ENCODE measurements around the gene ITGA3. TPM values are rescaled to one million over a fixed set of nuclear protein-coding genes. Genes with fewer than 3 reads are reported as not detected.

Gene ITGA3
- total and polyA plus RNA-seq, 2 of the 13 experiments (the other 11 are each of a cell fraction or from before 2014, with no cell fraction given) = 0.48 to 0.69 TPM

DNA sequence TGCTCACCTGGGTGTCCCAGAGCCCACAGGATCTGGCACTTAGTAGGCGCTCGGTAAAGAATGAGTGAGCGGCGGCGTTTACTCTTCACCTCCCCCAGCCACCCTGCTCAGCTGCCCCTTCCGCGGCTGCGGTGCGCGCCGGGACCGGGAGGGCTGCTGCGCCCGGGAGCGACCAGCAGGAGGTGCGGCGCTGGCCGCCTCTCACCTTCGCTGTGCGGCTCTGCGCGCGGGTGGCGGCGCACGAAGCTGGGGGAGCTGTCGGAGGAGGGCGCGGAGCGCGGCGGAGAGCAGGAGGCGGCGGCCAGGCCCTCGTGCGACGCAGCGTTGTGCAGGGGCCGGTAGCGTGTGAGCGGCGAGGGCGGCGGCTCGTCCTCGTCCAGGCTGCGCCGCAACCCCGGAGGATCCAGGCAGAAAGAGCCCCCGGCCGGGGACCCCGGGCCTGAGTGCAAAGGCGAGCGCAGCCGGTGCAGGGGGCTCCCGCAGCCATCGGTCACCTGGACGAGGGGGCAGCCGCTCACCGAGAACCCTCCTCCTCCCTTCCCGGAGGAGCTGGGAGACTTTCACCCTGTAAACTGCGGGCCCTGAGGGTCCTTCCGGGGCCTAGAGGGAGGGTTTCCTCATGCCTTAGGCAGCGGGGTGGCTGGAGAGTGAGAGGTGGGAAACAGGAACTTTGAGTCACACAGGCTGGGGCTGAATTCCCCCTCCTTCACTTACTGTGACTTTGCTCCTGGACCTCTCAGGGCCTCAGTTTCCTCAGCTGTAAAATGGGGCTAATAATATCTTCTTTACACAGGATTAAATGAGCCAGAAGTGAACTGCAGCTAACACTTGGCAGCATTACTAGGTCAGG, 61.5 kb downstream of the ITGA3 start (continued):
- no peak for TF ChIP-seq THAP9 (CRISPR knock-in tag; IDR thresholded peaks at IDR 0.05; ENCODE audit: borderline replicate concordance)
- TF ChIP-seq SOX13 (IDR thresholded peaks at IDR 0.05) = no peak
- TF ChIP-seq SOX13 (CRISPR knock-in tag; conservative IDR thresholded peaks at IDR 0.05 in 1 of 2, IDR thresholded peaks at IDR 0.05 in 1 of 2) = peak in 1 of 2 experiments; percentile 8; a peak in 1 of 4 replicates
- TF ChIP-seq SP4 (CRISPR knock-in tag; IDR thresholded peaks at IDR 0.05) = peak; percentile 22; the same call in 1 of the 2 replicates
- peak; percentile 55; the same call in 1 of the 2 replicates for TF ChIP-seq GABPB1 (CRISPR knock-in tag; IDR thresholded peaks at IDR 0.05)
- TF ChIP-seq ZNF777 (CRISPR knock-in tag; IDR thresholded peaks at IDR 0.05) = peak; percentile 39; the same call in 1 of the 2 replicates
- TF ChIP-seq ZNF747 (CRISPR knock-in tag; IDR thresholded peaks at IDR 0.05; ENCODE audit: borderline replicate concordance) = no peak
- no peak for TF ChIP-seq ZSCAN20 (CRISPR knock-in tag; IDR thresholded peaks at IDR 0.05; ENCODE audit: borderline replicate concordance)
- no peak for TF ChIP-seq ZNF367 (CRISPR knock-in tag; IDR thresholded peaks at IDR 0.05; ENCODE audit: borderline replicate concordance)
- no peak for TF ChIP-seq ZNF101 (CRISPR knock-in tag; IDR thresholded peaks at IDR 0.05; ENCODE audit: borderline replicate concordance, low read depth)
- TF ChIP-seq SKI (IDR thresholded peaks at IDR 0.05; ENCODE audit: partially characterized antibody) = peak; percentile 68
- no peak for TF ChIP-seq ZNF597 (CRISPR knock-in tag; IDR thresholded peaks at IDR 0.05)
- TF ChIP-seq ARID5B (CRISPR knock-in tag; IDR thresholded peaks at IDR 0.05) = peak; percentile 24; the same call in 1 of the 2 replicates
- no peak for TF ChIP-seq CHD2 (IDR thresholded peaks at IDR 0.05; ENCODE audit: low read depth, low read length)
- no peak for TF ChIP-seq MTERF4 (CRISPR knock-in tag; IDR thresholded peaks at IDR 0.05)
- TF ChIP-seq TFDP2 (CRISPR knock-in tag; IDR thresholded peaks at IDR 0.05) = peak; percentile 61; the same call in 1 of the 2 replicates
- no peak for TF ChIP-seq SP140L (CRISPR knock-in tag; IDR thresholded peaks at IDR 0.05; ENCODE audit: borderline replicate concordance)
- no peak for TF ChIP-seq FOXJ3 (CRISPR knock-in tag; IDR thresholded peaks at IDR 0.05; ENCODE audit: borderline replicate concordance)
